Gastroesophageal sphincter (tissue), 3 donors: ENCODE data around the gene ABRACL.

ENCODE experiments used
- CTCF ChIP-seq, 4 experiments: fragments of 200-600 bp in 2 of 4; fragments of 450-650 bp in 2 of 4; sonication (generic) in 1 of 4; IDR thresholded peaks; one replicate each; pipeline ENCODE4 v1.5.1; 2017 to 2019; ENCODE audit warnings: antibody characterized with exemption in 4 of 4, mild to moderate bottlenecking in 2 of 4, moderate library complexity in 2 of 4
- EP300 ChIP-seq: sonication (generic); formaldehyde crosslinking; IDR thresholded peaks from one replicate; pipeline ENCODE4 v1.6.1; 2017; ENCODE audit warnings: antibody characterized with exemption, mild to moderate bottlenecking

DNA sequence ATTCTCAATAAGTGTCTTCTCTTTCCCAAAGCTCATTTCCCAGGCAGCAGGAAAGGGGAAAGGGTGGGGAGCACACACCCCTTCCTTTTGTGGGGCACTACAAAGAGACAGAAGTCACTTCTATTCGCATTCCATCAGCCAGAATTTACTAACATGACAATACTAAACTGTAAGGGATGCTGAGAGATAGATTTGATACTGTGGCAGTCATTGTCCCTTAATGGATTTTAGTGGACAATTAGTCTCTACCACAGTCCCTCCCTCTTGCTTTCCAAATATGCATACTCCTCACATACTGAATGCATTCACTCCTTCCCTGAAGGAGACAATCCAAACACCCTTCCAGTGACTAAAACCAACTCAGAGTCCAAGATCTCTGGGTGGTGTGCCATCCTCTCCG is 50.5 kb downstream of the ABRACL start:
- no peak for TF ChIP-seq EP300
- TF ChIP-seq CTCF (IDR thresholded peaks at IDR 0.05) = no peak
